T-cell (primary cell): ENCODE measurements around the gene NHSL2. TPM values are rescaled to one million over a fixed set of nuclear protein-coding genes. Genes with fewer than 3 reads are reported as not detected.

ENCODE experiments used
- ATAC-seq, 4 experiments: fragments of 200-7000 bp in 3 of 4; fragments of 150-1000 bp in 1 of 4; cut with Tn5 transposase; replicated peaks in 1 of 4; 1 replicate in 3 of 4; 2 replicates in 1 of 4; pipeline ENCODE4 v1.10.0; 2021; ENCODE audit warnings: moderate library complexity in 3 of 4, mild to moderate bottlenecking in 2 of 4, moderate number of reproducible peaks in 1 of 4
- CTCF ChIA-PET, 2 donors: fragments of 300-600 bp; sonication (Branson Sonifier 250); formaldehyde crosslinking; loops; one replicate each; lab custom pipeline; 2022; ENCODE audit warnings: antibody characterized with exemption in 2 of 2; lab: Charles Lee
- POLR2A ChIA-PET, 2 donors: fragments of 300-600 bp; sonication (Branson Sonifier 250); formaldehyde crosslinking; loops; one replicate each; lab custom pipeline; 2022; ENCODE audit warnings: antibody characterized with exemption in 2 of 2; lab: Charles Lee
- DNase-seq, 35 experiments: peaks; one replicate each; pipeline versions ENCODE4 v3.0.0 to v3.0.0-alpha.2; 2013 to 2023
- H3K27ac ChIP-seq: one replicate; pipeline ENCODE4 v1.5.1; 2013; ENCODE audit warnings: low read length
- H3K27me3 ChIP-seq, 2 experiments: replicated peaks in 1 of 2; 1 replicate in 1 of 2; 2 replicates in 1 of 2; pipeline versions ENCODE4 v1.6.1 to v1.7.0; 2013; ENCODE audit warnings: low read length in 1 of 2, mixed read lengths in 1 of 2; ENCODE audit not compliant: control insufficient read depth in 2 of 2, insufficient read depth in 2 of 2; ENCODE audit errors: extremely low read depth in 1 of 2
- H3K36me3 ChIP-seq, 2 donors: 1 replicate in 1 of 2; 2 replicates in 1 of 2; pipeline versions ENCODE4 v1.6.1 to v1.7.0; 2013; ENCODE audit warnings: low read length in 1 of 2; ENCODE audit not compliant: control insufficient read depth in 2 of 2, insufficient read depth in 1 of 2; ENCODE audit errors: extremely low read depth in 1 of 2
- H3K4me1 ChIP-seq, 2 experiments: 1 replicate in 1 of 2; 2 replicates in 1 of 2; pipeline versions ENCODE4 v1.6.1 to v1.7.0; 2013; ENCODE audit warnings: low read length in 2 of 2, mixed read lengths in 1 of 2; ENCODE audit not compliant: insufficient read depth in 2 of 2, control insufficient read depth in 1 of 2; ENCODE audit errors: extremely low read depth in 1 of 2
- H3K4me3 ChIP-seq, 2 donors: 1 replicate in 1 of 2; 2 replicates in 1 of 2; pipeline versions ENCODE4 v1.5.1 to v1.7.0; 2013; ENCODE audit warnings: mild to moderate bottlenecking in 2 of 2, low read length in 1 of 2, moderate library complexity in 1 of 2; ENCODE audit not compliant: control insufficient read depth in 1 of 2; ENCODE audit errors: extremely low read depth in 1 of 2
- H3K9me3 ChIP-seq: 2 replicates; pipeline ENCODE4 v1.7.0; 2013
- H3K27ac Mint-ChIP-seq, 2 donors: one replicate each; pipeline ENCODE4 v1.8.0; 2020 to 2021; ENCODE audit warnings: mild to moderate bottlenecking in 2 of 2, mixed read lengths in 2 of 2
- H3K27me3 Mint-ChIP-seq, 2 donors: one replicate each; pipeline ENCODE4 v1.8.0; 2021 to 2022; ENCODE audit warnings: mixed read lengths in 2 of 2
- H3K36me3 Mint-ChIP-seq: one replicate; pipeline ENCODE4 v1.8.0; 2021; ENCODE audit warnings: mixed read lengths
- H3K4me1 Mint-ChIP-seq, 3 donors: one replicate each; pipeline ENCODE4 v1.8.0; 2020 to 2022; ENCODE audit warnings: mixed read lengths in 3 of 3, mild to moderate bottlenecking in 1 of 3
- H3K4me3 Mint-ChIP-seq, 3 donors: one replicate each; pipeline ENCODE4 v1.8.0; 2020 to 2022; ENCODE audit warnings: mild to moderate bottlenecking in 3 of 3, mixed read lengths in 3 of 3, moderate library complexity in 3 of 3
- H3K9me3 Mint-ChIP-seq, 3 donors: one replicate each; pipeline ENCODE4 v1.8.0; 2020 to 2022; ENCODE audit warnings: mixed read lengths in 3 of 3
- WGBS: methylation state at CpG from one replicate; pipeline ENCODE4 v1.1.5; 2013; ENCODE audit warnings: missing lambda C conversion rate; ENCODE audit not compliant: insufficient coverage; 5-methylcytosine and 5-hydroxymethylcytosine counted together
- total RNA-seq, 35 experiments: library from RNA in 6 of 35; stranded (reverse) in 6 of 35; fragments of 120-200 nt in 1 of 35; gene quantifications; one replicate each; pipeline versions ENCODE4 v1.2.1 to v1.2.4 and lab custom pipeline; 2013 to 2026

The NHSL2 gene
- total RNA-seq, 5 donors from 2014 or later (not counting 1 experiment from before 2014, with no cell fraction given): 3.3 to 11.7 (median 8.1) TPM

DNA sequence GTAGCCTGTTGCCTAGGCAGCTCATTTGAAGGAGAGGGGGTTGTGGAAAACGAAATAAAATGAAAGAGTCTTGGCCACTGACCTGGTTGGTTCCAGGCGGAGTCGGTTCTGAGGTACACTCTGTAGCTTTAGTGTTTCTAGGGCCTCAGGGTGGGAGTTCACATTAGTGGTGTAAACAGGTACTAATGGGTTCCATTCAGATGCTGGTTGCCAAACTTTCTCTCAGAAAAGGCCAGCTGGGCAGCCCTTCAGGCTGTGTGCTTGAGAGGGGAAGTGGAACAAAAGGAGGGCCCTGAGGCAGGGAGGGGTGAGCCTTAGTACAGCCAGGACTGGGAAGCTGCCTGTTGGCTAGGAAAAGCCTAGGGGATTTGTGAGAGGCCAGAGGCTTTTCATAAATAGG lies 24.8 kb downstream of the NHSL2 start:
- Mint-ChIP-seq H3K9me3 (no peaks in the 10 kb centered on the region), H3K27me3 (peaks cover 4 to 30% of the 10 kb centered on the region in 2 donors), H3K27ac (no peak overlapping the region), H3K4me1 (no peaks in the 10 kb centered on the region), H3K36me3 (no peaks in the 10 kb centered on the region), H3K4me3 (no peak overlapping the region)
- ATAC-seq: no peak
- WGBS: no CpG with 5 or more reads among the region's 3 CpGs
- H3K36me3 ChIP-seq: no peaks in the 10 kb centered on the region
- no peaks in the 10 kb centered on the region for H3K27me3 ChIP-seq
- no peak overlapping the region for H3K4me3 ChIP-seq
- no peak overlapping the region for H3K27ac ChIP-seq
- no peaks in the 10 kb centered on the region for H3K9me3 ChIP-seq
- no peaks in the 10 kb centered on the region for H3K4me1 ChIP-seq
- no peak for DNase-seq
- ChIA-PET POLR2A (no interaction called here), CTCF (no interaction called here)

DNA sequence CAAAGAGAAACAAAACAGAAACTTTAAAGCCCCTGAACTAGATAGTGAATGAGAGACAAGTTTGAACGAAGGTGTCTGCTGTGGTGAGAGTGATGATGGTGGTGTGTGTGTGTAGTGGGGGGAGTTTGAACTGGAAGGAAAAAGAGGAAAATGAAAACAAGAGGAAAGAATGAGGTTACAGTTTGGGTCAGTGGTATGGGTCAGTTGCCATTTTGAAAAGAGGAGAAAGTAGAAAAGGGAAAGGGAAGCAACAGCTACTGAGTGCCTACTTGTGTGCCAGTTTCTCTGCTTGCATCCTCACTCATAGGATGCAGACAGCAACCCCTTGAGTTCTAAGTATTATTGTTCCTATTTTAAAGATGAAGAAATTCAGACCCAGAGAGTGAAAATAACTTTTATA lies 26.0 kb downstream of the NHSL2 start:
- no peaks in the 10 kb centered on the region for H3K4me1 Mint-ChIP-seq
- ATAC-seq (no peak), DNase-seq (no peak)
- CTCF ChIA-PET: no interaction called here
- Histone ChIP-seq H3K27me3 (no peaks in the 10 kb centered on the region), H3K36me3 (no peaks in the 10 kb centered on the region), H3K4me3 (no peak overlapping the region), H3K9me3 (no peaks in the 10 kb centered on the region), H3K4me1 (no peaks in the 10 kb centered on the region), H3K27ac (no peak overlapping the region)
- POLR2A ChIA-PET: no interaction called here
- no peaks in the 10 kb centered on the region for H3K36me3 Mint-ChIP-seq
- H3K27me3 Mint-ChIP-seq: peaks cover 3 to 26% of the 10 kb centered on the region in 2 donors
- no CpG with 5 or more reads among the region's 1 CpG for WGBS
- no peaks in the 10 kb centered on the region for H3K9me3 Mint-ChIP-seq
- H3K4me3 Mint-ChIP-seq: no peak overlapping the region
- H3K27ac Mint-ChIP-seq: no peak overlapping the region

DNA sequence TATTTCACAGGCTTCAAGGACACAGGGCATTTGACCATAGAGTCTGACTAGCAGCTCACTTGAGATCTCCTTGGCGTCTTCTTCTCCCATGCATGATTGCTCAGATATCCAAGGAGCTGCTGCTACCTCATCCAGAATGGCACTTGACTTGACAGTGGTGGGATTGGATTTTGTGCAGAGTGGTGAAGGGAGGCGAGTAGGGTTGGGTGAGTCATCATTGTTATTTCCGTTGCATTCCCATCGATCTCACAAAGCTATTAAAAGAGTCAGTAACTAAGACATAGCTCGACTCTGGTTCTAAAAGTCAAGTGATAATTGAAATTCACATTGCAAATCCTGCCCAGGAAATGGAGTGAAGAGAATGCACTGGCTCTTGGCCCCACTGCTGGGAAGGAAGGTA lies 27.7 kb downstream of the NHSL2 start:
- WGBS: no CpG with 5 or more reads among the region's 5 CpGs
- ATAC-seq: no peak
- H3K9me3 ChIP-seq: no peaks in the 10 kb centered on the region
- no peak overlapping the region for H3K27ac Mint-ChIP-seq
- CTCF ChIA-PET: no interaction called here
- no peaks in the 10 kb centered on the region for H3K9me3 Mint-ChIP-seq
- no peaks in the 10 kb centered on the region for H3K4me1 ChIP-seq
- H3K27ac ChIP-seq: no peak overlapping the region
- no peaks in the 10 kb centered on the region for H3K4me1 Mint-ChIP-seq
- H3K4me3 Mint-ChIP-seq: no peak overlapping the region
- POLR2A ChIA-PET: no interaction called here
- DNase-seq: no peak
- H3K36me3 Mint-ChIP-seq: no peaks in the 10 kb centered on the region
- no peak overlapping the region for H3K4me3 ChIP-seq
- H3K27me3 Mint-ChIP-seq: peaks cover 3 to 10% of the 10 kb centered on the region in 2 donors
- no peaks in the 10 kb centered on the region for H3K27me3 ChIP-seq
- no peaks in the 10 kb centered on the region for H3K36me3 ChIP-seq

DNA sequence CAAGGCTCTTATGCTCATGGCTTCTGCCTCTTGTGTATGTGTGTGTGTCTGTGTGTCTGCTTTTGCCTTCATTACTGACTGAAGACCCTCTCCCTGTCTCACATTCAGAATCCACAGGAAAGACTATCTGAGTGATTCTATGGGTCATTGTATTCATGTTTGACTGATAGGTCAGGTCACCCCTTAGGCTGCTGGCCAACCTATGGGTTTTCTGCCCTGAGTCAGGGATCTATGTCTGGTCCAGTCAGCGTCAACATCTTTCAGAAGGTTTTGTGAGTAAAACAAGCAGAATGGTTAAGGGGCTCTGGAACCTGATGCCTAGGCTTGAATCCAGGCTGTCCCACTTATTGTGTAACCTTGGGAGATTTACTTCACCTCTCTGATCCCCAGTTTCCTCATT lies 30.5 kb downstream of the NHSL2 start:
- CTCF ChIA-PET: no interaction called here
- H3K9me3 ChIP-seq: no peaks in the 10 kb centered on the region
- no CpG with 5 or more reads among the region's 1 CpG for WGBS
- no peak overlapping the region for H3K27ac Mint-ChIP-seq
- no peak overlapping the region for H3K4me3 ChIP-seq
- ATAC-seq (no peak), DNase-seq (no peak)
- no peaks in the 10 kb centered on the region for H3K36me3 ChIP-seq
- H3K27ac ChIP-seq: no peak overlapping the region
- H3K9me3 Mint-ChIP-seq: no peaks in the 10 kb centered on the region
- no peak overlapping the region for H3K4me3 Mint-ChIP-seq
- H3K4me1 ChIP-seq: no peaks in the 10 kb centered on the region
- no peaks in the 10 kb centered on the region for H3K27me3 ChIP-seq
- peaks cover 0 to 7% of the 10 kb centered on the region in 2 donors for H3K27me3 Mint-ChIP-seq
- POLR2A ChIA-PET: no interaction called here
- H3K4me1 Mint-ChIP-seq: no peaks in the 10 kb centered on the region
- H3K36me3 Mint-ChIP-seq: no peaks in the 10 kb centered on the region

DNA sequence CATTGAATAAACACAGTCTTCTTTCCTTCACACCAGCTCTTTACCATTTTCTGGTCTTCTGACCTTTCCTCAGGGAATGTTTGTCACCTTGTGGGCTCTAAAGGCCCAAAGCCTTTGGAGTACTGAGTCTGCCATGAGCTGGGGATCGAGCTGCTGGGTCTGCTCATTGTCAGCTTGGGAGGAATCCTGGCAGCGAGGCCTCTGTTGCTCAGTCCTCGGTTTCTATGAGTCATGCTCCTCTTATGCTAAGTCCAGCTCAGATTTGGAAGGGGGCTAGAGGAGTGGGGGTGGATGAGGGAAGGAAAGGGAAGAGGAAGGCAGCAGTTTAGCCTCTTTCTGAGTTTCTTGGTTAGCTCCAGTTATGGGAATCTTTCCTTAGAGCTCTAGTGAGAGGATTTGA lies 31.1 kb downstream of the NHSL2 start:
- Histone ChIP-seq H3K36me3 (no peaks in the 10 kb centered on the region), H3K9me3 (no peaks in the 10 kb centered on the region), H3K27ac (no peak overlapping the region), H3K27me3 (no peaks in the 10 kb centered on the region), H3K4me3 (no peak overlapping the region), H3K4me1 (no peaks in the 10 kb centered on the region)
- peaks cover 0 to 11% of the 10 kb centered on the region in 2 donors for H3K27me3 Mint-ChIP-seq
- no peak for DNase-seq
- ChIA-PET CTCF (no interaction called here), POLR2A (no interaction called here)
- no peaks in the 10 kb centered on the region for H3K9me3 Mint-ChIP-seq
- no peak overlapping the region for H3K4me3 Mint-ChIP-seq
- no peak for ATAC-seq
- H3K4me1 Mint-ChIP-seq: no peaks in the 10 kb centered on the region
- no peaks in the 10 kb centered on the region for H3K36me3 Mint-ChIP-seq
- no CpG with 5 or more reads among the region's 3 CpGs for WGBS
- H3K27ac Mint-ChIP-seq: no peak overlapping the region

DNA sequence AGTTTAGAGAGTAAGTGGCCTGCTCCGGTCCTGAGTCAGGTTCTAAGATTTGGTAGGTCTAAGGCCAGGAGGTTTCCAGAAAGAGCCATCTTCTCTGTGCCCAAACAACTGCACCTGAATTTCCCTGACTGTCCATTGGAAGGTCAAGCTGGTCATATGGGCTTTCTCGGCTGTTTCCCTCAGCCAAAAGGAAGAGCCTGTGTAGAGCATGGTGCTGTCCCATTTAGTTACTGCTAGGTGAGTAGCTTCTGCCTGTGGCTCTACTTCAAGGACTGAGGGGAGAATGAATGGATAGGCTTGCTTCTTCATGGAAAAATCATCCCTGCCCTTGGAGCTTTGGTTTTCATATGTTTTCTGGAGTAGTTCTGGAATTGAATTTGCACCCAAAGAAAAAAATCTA lies 33.7 kb downstream of the NHSL2 start:
- no peaks in the 10 kb centered on the region for H3K4me1 Mint-ChIP-seq
- peaks cover 3 to 20% of the 10 kb centered on the region in 2 donors for H3K27me3 Mint-ChIP-seq
- ChIA-PET CTCF (no interaction called here), POLR2A (no interaction called here)
- no peak overlapping the region for H3K4me3 Mint-ChIP-seq
- H3K9me3 Mint-ChIP-seq: no peaks in the 10 kb centered on the region
- no peaks in the 10 kb centered on the region for H3K36me3 ChIP-seq
- H3K9me3 ChIP-seq: no peaks in the 10 kb centered on the region
- ATAC-seq (no peak), DNase-seq (no peak)
- peaks cover 0 to 2% of the 10 kb centered on the region in 2 experiments for H3K27me3 ChIP-seq
- no peaks in the 10 kb centered on the region for H3K4me1 ChIP-seq
- H3K27ac ChIP-seq: no peak overlapping the region
- no CpG with 5 or more reads among the region's 2 CpGs for WGBS
- H3K36me3 Mint-ChIP-seq: no peaks in the 10 kb centered on the region
- no peak overlapping the region for H3K27ac Mint-ChIP-seq
- no peak overlapping the region for H3K4me3 ChIP-seq

DNA sequence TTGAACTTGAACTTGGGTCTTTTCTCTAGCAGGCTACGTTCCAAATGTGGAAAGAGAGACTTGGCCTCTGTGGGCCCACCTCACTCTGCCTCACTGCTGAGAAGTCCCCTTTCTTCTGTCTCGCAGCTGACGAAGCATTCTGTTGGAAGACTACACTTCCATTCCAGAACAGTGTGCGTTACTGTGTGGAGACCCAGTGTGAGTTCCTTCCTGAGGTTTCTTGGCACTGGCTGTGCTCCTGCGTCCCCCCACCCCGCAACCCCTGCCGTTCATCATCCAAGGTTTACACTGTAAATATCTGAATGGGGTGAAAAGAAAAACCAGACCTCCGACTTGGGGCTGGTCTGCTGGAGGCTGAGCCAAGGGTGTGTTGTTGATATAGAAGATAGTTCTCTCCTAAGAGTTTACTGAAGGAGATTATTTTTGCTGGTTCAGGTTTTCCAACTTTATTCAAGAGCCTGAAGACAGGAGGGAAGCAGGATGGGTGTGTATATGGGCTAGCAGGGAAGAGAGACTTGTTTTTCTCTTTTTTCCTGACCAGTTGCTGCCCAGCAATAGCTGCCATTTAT lies 34.7 kb downstream of the NHSL2 start:
- CTCF ChIA-PET: no interaction called here
- H3K27ac Mint-ChIP-seq: no peak overlapping the region
- no peaks in the 10 kb centered on the region for H3K4me1 ChIP-seq

More for the DNA sequence above, 34.7 kb downstream of the NHSL2 start:
- Histone ChIP-seq H3K36me3 (no peaks in the 10 kb centered on the region), H3K27me3 (peaks cover 0 to 5% of the 10 kb centered on the region in 2 experiments), H3K4me3 (no peak overlapping the region), H3K9me3 (no peaks in the 10 kb centered on the region), H3K27ac (no peak overlapping the region)
- Mint-ChIP-seq H3K4me3 (no peak overlapping the region), H3K36me3 (no peaks in the 10 kb centered on the region), H3K9me3 (no peaks in the 10 kb centered on the region), H3K4me1 (no peaks in the 10 kb centered on the region), H3K27me3 (peaks cover 3 to 20% of the 10 kb centered on the region in 2 donors)
- POLR2A ChIA-PET: no interaction called here
- no peak for ATAC-seq
- WGBS: 100% methylated on average over 1 of the region's 8 CpGs
- no peak for DNase-seq
